OCI-LY3 (cell line): ENCODE results near the gene FATE1.

Source experiments
- EZH2phosphoT487 ChIP-seq: fragments of 200-600 bp; shearing (Covaris generic); IDR thresholded peaks from 2 replicates; pipeline ENCODE4 v1.6.1; 2018; ENCODE audit warnings: antibody characterized with exemption, mixed run types, low read depth
- TF ChIP-seq, protein P1 (sequence below): fragments of 200-600, 300-600 bp; sonication (generic); IDR thresholded peaks from 2 replicates; pipeline ENCODE4 v1.5.1; 2014; ENCODE audit warnings: antibody characterized with exemption, low read length, low read depth

DNA sequence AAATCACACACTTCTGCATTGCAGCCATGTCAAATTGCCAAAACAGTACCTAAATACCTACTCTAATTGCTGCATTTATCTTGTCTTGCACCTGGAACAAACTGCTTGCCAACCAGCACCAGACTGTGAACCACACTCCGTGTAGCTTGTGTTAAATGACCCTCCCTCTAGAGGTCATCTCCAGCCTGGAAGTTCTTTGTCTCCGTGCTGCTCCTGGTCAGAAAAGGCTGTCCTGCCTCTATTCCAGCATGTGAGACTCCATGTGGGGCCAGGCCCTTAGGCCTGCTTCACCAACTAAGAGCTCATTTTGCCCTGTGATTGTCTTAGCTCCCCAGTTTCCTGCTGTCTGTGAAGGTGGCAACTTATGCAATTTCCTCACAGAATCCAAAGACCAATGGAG lies 47.0 kb downstream of the FATE1 start:
- TF ChIP-seq, protein P1, sequence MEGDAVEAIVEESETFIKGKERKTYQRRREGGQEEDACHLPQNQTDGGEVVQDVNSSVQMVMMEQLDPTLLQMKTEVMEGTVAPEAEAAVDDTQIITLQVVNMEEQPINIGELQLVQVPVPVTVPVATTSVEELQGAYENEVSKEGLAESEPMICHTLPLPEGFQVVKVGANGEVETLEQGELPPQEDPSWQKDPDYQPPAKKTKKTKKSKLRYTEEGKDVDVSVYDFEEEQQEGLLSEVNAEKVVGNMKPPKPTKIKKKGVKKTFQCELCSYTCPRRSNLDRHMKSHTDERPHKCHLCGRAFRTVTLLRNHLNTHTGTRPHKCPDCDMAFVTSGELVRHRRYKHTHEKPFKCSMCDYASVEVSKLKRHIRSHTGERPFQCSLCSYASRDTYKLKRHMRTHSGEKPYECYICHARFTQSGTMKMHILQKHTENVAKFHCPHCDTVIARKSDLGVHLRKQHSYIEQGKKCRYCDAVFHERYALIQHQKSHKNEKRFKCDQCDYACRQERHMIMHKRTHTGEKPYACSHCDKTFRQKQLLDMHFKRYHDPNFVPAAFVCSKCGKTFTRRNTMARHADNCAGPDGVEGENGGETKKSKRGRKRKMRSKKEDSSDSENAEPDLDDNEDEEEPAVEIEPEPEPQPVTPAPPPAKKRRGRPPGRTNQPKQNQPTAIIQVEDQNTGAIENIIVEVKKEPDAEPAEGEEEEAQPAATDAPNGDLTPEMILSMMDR, result no peak
- TF ChIP-seq EZH2phosphoT487, result no peak
